IMR-90 (cell line): ENCODE measurements around the gene ASMTL. TPM values are rescaled to one million over a fixed set of nuclear protein-coding genes. Genes with fewer than 3 reads are reported as not detected.

Experiments
- ATAC-seq: fragments of 200-7000 bp; cut with Tn5 transposase; 2 replicates; pipeline ENCODE4 v1.9.1; 2020; ENCODE audit warnings: low read depth, mild to moderate bottlenecking, moderate library complexity
- BruUV-seq: library from RNA; stranded (reverse); fragments of 400-500 nt; replicated peaks from 2 replicates; lab custom pipeline; 2021; lab: Mats Ljungman, UMichigan
- CTCF ChIA-PET: fragments of 300-600 bp; formaldehyde crosslinking; extraction: SDS; loops from one replicate; lab custom pipeline; 2021; ENCODE audit warnings: antibody characterized with exemption; lab: Yijun Ruan, JAX
- POLR2A ChIA-PET: fragments of 300-600 bp; sonication (Branson Sonifier 250); formaldehyde crosslinking; loops from one replicate; lab custom pipeline; 2022; ENCODE audit warnings: antibody characterized with exemption; ENCODE audit not compliant: unreplicated experiment; lab: Charles Lee
- DNase-seq: peaks from one replicate; pipeline ENCODE4 v3.0.0; 2013
- H2AFZ ChIP-seq: replicated peaks from 2 replicates; pipeline ENCODE3; 2013; ENCODE audit warnings: low read length, mild to moderate bottlenecking; ENCODE audit not compliant: poor library complexity
- H2AK5ac ChIP-seq: 2 replicates; pipeline ENCODE4 v1.6.1; 2013; ENCODE audit warnings: low read depth, low read length, inconsistent platforms
- H2AK9ac ChIP-seq: replicated peaks from 2 replicates; pipeline ENCODE3; 2013; ENCODE audit warnings: mild to moderate bottlenecking, low read depth, low read length, moderate library complexity; ENCODE audit not compliant: poor library complexity
- H2BK120ac ChIP-seq: 2 replicates; pipeline ENCODE4 v1.6.1; 2013; ENCODE audit warnings: low read depth, low read length, inconsistent platforms
- H2BK15ac ChIP-seq: 3 replicates; pipeline ENCODE4 v1.6.1; 2013; ENCODE audit warnings: low read depth, low read length, inconsistent platforms
- H2BK20ac ChIP-seq: 2 replicates; pipeline ENCODE4 v1.6.1; 2013; ENCODE audit warnings: low read depth, mild to moderate bottlenecking, inconsistent platforms, low read length, moderate library complexity
- H2BK5ac ChIP-seq: 2 replicates; pipeline ENCODE4 v1.6.1; 2013; ENCODE audit warnings: mild to moderate bottlenecking, low read depth, low read length, inconsistent platforms; ENCODE audit not compliant: poor library complexity, severe bottlenecking
- H3K14ac ChIP-seq: replicated peaks from 2 replicates; pipeline ENCODE4 v1.6.1; 2013; ENCODE audit warnings: low read depth, low read length, inconsistent platforms
- H3K18ac ChIP-seq: 2 replicates; pipeline ENCODE4 v1.6.1; 2013; ENCODE audit warnings: low read depth, low read length, control low read depth
- H3K23ac ChIP-seq: 2 replicates; pipeline ENCODE4 v1.6.1; 2013; ENCODE audit warnings: low read depth, low read length, inconsistent platforms
- H3K27ac ChIP-seq: 2 replicates; pipeline ENCODE4 v1.5.1; 2013; ENCODE audit warnings: mild to moderate bottlenecking, control low read depth, low read length; ENCODE audit not compliant: insufficient read depth
- H3K27me3 ChIP-seq: 2 replicates; pipeline ENCODE4 v1.6.1; 2013; ENCODE audit warnings: low read length; ENCODE audit not compliant: control insufficient read depth, insufficient read depth
- H3K36me3 ChIP-seq: 2 replicates; pipeline ENCODE4 v1.6.1; 2013; ENCODE audit warnings: low read length, mixed read lengths; ENCODE audit not compliant: control insufficient read depth, insufficient read depth
- H3K4ac ChIP-seq: 2 replicates; pipeline ENCODE4 v1.6.1; 2013; ENCODE audit warnings: low read depth, low read length, inconsistent platforms
- H3K4me1 ChIP-seq: 2 replicates; pipeline ENCODE4 v1.6.1; 2013; ENCODE audit warnings: low read length, mixed read lengths; ENCODE audit not compliant: control insufficient read depth, insufficient read depth
- H3K4me2 ChIP-seq: 2 replicates; pipeline ENCODE4 v1.6.1; 2013; ENCODE audit warnings: low read depth, mild to moderate bottlenecking, control low read depth, low read length, moderate library complexity
- H3K4me3 ChIP-seq: 2 replicates; pipeline ENCODE4 v1.5.1; 2013; ENCODE audit warnings: low read depth, mild to moderate bottlenecking, control low read depth, low read length, moderate library complexity; ENCODE audit not compliant: insufficient read depth
- H3K56ac ChIP-seq: 2 replicates; pipeline ENCODE4 v1.6.1; 2013; ENCODE audit warnings: low read length, inconsistent platforms; ENCODE audit not compliant: insufficient read depth; ENCODE audit errors: extremely low read depth
- H3K79me1 ChIP-seq, 2 experiments: 2 replicates each; pipeline ENCODE4 v1.6.1; 2013; ENCODE audit warnings: low read length in 2 of 2, inconsistent platforms in 1 of 2, low read depth in 1 of 2
- H3K9ac ChIP-seq: 2 replicates; pipeline ENCODE4 v1.6.1; 2013; ENCODE audit warnings: low read depth, low read length, control low read depth
- H3K9me1 ChIP-seq: 2 replicates; pipeline ENCODE4 v1.6.1; 2013; ENCODE audit warnings: low read length, inconsistent platforms; ENCODE audit not compliant: insufficient read depth
- H3K9me3 ChIP-seq: 2 replicates; pipeline ENCODE4 v1.6.1; 2013; ENCODE audit warnings: low read length; ENCODE audit not compliant: control insufficient read depth, insufficient read depth
- H4K20me1 ChIP-seq: 2 replicates; pipeline ENCODE4 v1.6.1; 2013; ENCODE audit warnings: low read length, inconsistent platforms; ENCODE audit not compliant: insufficient read depth
- H4K5ac ChIP-seq: 2 replicates; pipeline ENCODE4 v1.6.1; 2013; ENCODE audit warnings: mild to moderate bottlenecking, low read depth, low read length, control low read depth
- H4K8ac ChIP-seq, 2 experiments: 2 replicates each; pipeline ENCODE4 v1.6.1; 2013; ENCODE audit warnings: low read depth in 2 of 2, low read length in 2 of 2, control low read depth in 1 of 2, inconsistent platforms in 1 of 2
- H4K91ac ChIP-seq: 2 replicates; pipeline ENCODE4 v1.6.1; 2013; ENCODE audit warnings: low read depth, low read length, inconsistent platforms; ENCODE audit not compliant: insufficient read depth
- CEBPB ChIP-seq: IDR thresholded peaks from 2 replicates; pipeline ENCODE4 v1.6.1; 2012; ENCODE audit warnings: low read depth, low read length, improper control_type of control experiment
- CHD1 ChIP-seq: IDR thresholded peaks from 2 replicates; pipeline ENCODE4 v1.6.1; 2012; ENCODE audit warnings: low read depth, low read length, improper control_type of control experiment
- FOS ChIP-seq: fragments of 150-350 bp; IDR thresholded peaks from 2 replicates; pipeline ENCODE4 v1.6.1; 2016; ENCODE audit warnings: low read depth, low read length
- MAZ ChIP-seq: IDR thresholded peaks from 2 replicates; pipeline ENCODE4 v1.6.1; 2012; ENCODE audit warnings: low read depth, mild to moderate bottlenecking, low read length, improper control_type of control experiment, moderate library complexity, borderline replicate concordance
- MXI1 ChIP-seq: IDR thresholded peaks from 2 replicates; pipeline ENCODE4 v1.6.1; 2012; ENCODE audit warnings: low read depth, mild to moderate bottlenecking, low read length, moderate library complexity, borderline replicate concordance
- NFE2L2 ChIP-seq: fragments of 150-350 bp; IDR thresholded peaks from 2 replicates; pipeline ENCODE4 v1.6.1; 2016; ENCODE audit warnings: low read depth, mild to moderate bottlenecking, low read length
- POLR2A ChIP-seq: IDR thresholded peaks from 2 replicates; pipeline ENCODE4 v1.6.1; 2012; ENCODE audit warnings: mild to moderate bottlenecking, low read depth, low read length
- RAD21 ChIP-seq: IDR thresholded peaks from 2 replicates; pipeline ENCODE4 v1.6.1; 2012; ENCODE audit warnings: low read length, improper control_type of control experiment
- RCOR1 ChIP-seq: IDR thresholded peaks from 2 replicates; pipeline ENCODE4 v1.6.1; 2012; ENCODE audit warnings: mild to moderate bottlenecking, low read length, improper control_type of control experiment; ENCODE audit not compliant: insufficient replicate concordance
- RFX5 ChIP-seq: IDR thresholded peaks from 2 replicates; pipeline ENCODE4 v1.8.0; 2012; ENCODE audit warnings: low read depth, mild to moderate bottlenecking, low read length, moderate library complexity
- WGBS, 2 experiments: methylation state at CpG; one replicate each; pipeline versions ENCODE4 v1.1.5 to v1.1.7; 2013; ENCODE audit warnings: missing lambda C conversion rate in 2 of 2; ENCODE audit not compliant: insufficient read length in 1 of 2; ENCODE audit errors: extremely low coverage in 2 of 2; 5-methylcytosine and 5-hydroxymethylcytosine counted together
- dilution Hi-C: fragments of 300-500 bp; cut with HindIII; formaldehyde crosslinking; loops from one replicate; pipeline ENCODE4 v1.14.3; 2018; ENCODE audit warnings: low sequenced_read_pairs; ENCODE audit not compliant: unreplicated experiment
- in situ Hi-C: fragments of 300-500 bp; cut with MboI; formaldehyde crosslinking; loops from 3 replicates; pipeline ENCODE4 v1.14.3; 2019; ENCODE audit warnings: low sequenced_read_pairs, inconsistent platforms, mixed read lengths
- intact Hi-C: fragments of 100-400 bp; cut with micrococcal nuclease; formaldehyde crosslinking; loops from 2 replicates; pipeline ENCODE4 v1.10.0; 2022
- polyA plus RNA-seq, 3 experiments: library from polyadenylated mRNA; depleted of rRNA; stranded (reverse); fragments of >200 nt; gene quantifications; 2 replicates each; pipeline ENCODE4 v1.2.3, GENCODE V29; 2012; ENCODE audit warnings: low replicate concordance in 1 of 3
- total RNA-seq: library from RNA; depleted of rRNA; stranded (reverse); fragments of >200 nt; gene quantifications from 2 replicates; pipeline ENCODE4 v1.2.3, GENCODE V29; 2012
- TF ChIP-seq, protein P1 (sequence below): fragments of 150-350 bp; IDR thresholded peaks from 2 replicates; pipeline ENCODE4 v1.6.1; 2017; ENCODE audit warnings: mild to moderate bottlenecking, antibody characterized with exemption, low read length, low read depth

ASMTL gene
- total and polyA plus RNA-seq, 2 of the 4 experiments (the other 2 are of a cell fraction), result 13.4 to 33.4 TPM

DNA sequence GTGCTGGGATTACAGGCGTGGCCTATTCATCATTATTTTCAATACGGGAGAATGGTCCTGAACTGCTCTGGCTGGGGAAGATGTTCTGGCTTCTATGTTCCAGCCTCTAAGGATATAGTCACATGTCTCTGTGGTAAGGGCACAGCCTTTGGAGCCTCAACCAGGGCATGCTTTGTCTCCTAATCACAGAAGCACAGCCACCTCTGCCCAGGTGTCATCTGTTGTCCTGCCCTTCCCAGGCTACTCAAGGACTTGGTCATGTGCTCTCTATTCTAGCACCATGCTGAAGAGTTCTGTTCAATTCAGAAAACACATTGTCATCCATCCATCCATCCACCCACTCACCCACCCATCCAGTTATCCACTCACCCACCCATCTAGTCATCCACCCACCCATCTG is 29.5 kb downstream of the ASMTL start:
- intact Hi-C loops (no loop called here), dilution Hi-C loops (no loop called here), in situ Hi-C loops (no loop called here)
- H3K27me3 ChIP-seq, result no peaks in the 10 kb centered on the region
- H2BK15ac ChIP-seq, result no peak overlapping the region
- H3K4ac ChIP-seq, result no peak overlapping the region
- no peak overlapping the region for H3K18ac ChIP-seq
- peaks cover 58% of the 10 kb centered on the region for H3K36me3 ChIP-seq
- H4K20me1 ChIP-seq, result no peaks in the 10 kb centered on the region
- H4K5ac ChIP-seq, result no peak overlapping the region
- H2BK5ac ChIP-seq, result no peak overlapping the region
- H3K27ac ChIP-seq, result no peak overlapping the region
- no peak overlapping the region for H3K4me3 ChIP-seq
- H3K79me1 ChIP-seq, result no peaks in the 10 kb centered on the region
- H2AFZ ChIP-seq, result no peak overlapping the region
- no peak overlapping the region for H2AK9ac ChIP-seq
- H4K8ac ChIP-seq, result no peak overlapping the region
- ChIA-PET CTCF (no interaction called here), POLR2A (no interaction called here)
- H3K56ac ChIP-seq, result no peak overlapping the region
- DNase-seq (no peak), ATAC-seq (no peak)
- no peak overlapping the region for H2BK120ac ChIP-seq
- no peak overlapping the region for H3K23ac ChIP-seq
- H2AK5ac ChIP-seq, result no peak overlapping the region
- no TSS peak for BruUV-seq
- H3K9me3 ChIP-seq, result peaks cover 27% of the 10 kb centered on the region
- no peaks in the 10 kb centered on the region for H3K9me1 ChIP-seq
- H3K4me1 ChIP-seq, result no peaks in the 10 kb centered on the region
- H3K4me2 ChIP-seq, result no peak overlapping the region
- WGBS, 2 experiments, result no CpG with 5 or more reads among the region's 2 CpGs
- no peak overlapping the region for H3K14ac ChIP-seq
- H2BK20ac ChIP-seq, result no peak overlapping the region
- H3K9ac ChIP-seq, result no peak overlapping the region
- TF ChIP-seq MAZ (no peak), CEBPB (no peak), RFX5 (no peak), MXI1 (no peak), RAD21 (no peak), CHD1 (no peak), POLR2A (no peak), FOS (no peak), RCOR1 (no peak), NFE2L2 (no peak)
- TF ChIP-seq, protein P1, sequence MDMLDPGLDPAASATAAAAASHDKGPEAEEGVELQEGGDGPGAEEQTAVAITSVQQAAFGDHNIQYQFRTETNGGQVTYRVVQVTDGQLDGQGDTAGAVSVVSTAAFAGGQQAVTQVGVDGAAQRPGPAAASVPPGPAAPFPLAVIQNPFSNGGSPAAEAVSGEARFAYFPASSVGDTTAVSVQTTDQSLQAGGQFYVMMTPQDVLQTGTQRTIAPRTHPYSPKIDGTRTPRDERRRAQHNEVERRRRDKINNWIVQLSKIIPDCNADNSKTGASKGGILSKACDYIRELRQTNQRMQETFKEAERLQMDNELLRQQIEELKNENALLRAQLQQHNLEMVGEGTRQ, result no peak
- no peak overlapping the region for H4K91ac ChIP-seq
